K562 (cell line): ENCODE results near the gene MCU. TPM values are rescaled to one million over a fixed set of nuclear protein-coding genes. Genes with fewer than 3 reads are reported as not detected.

Experiments used
- CHAMP1 ChIP-seq: fragments of 450-650 bp; IDR thresholded peaks from 2 replicates; pipeline ENCODE4 v1.6.1; 2016; ENCODE audit warnings: mild to moderate bottlenecking
- GTF2A2 ChIP-seq: IDR thresholded peaks from 2 replicates; pipeline ENCODE4 v1.6.1; 2016; ENCODE audit warnings: mild to moderate bottlenecking, missing genetic modification characterization, missing compliant biosample characterization
- PREB ChIP-seq: sonication (generic); formaldehyde crosslinking; IDR thresholded peaks from 2 replicates; pipeline ENCODE4 v1.8.1; 2023; ENCODE audit warnings: mild to moderate bottlenecking, missing genetic modification reagents
- RBM39 ChIP-seq: fragments of 200-400 bp; formaldehyde crosslinking; optimal IDR thresholded peaks from 2 replicates; pipeline ENCODE3; 2018; ENCODE audit warnings: low read depth, low read length
- RNF219 ChIP-seq: fragments of 250-450 bp; sonication (Bioruptor Pico); IDR thresholded peaks from 2 replicates; pipeline ENCODE4 v1.5.0; 2022; ENCODE audit warnings: mild to moderate bottlenecking
- STAT5A ChIP-seq: IDR thresholded peaks from 2 replicates; pipeline ENCODE4 v1.6.1; 2012; ENCODE audit warnings: low read length, inconsistent platforms, borderline replicate concordance
- TRIM28 ChIP-seq: fragments of 450-650 bp; IDR thresholded peaks from 2 replicates; pipeline ENCODE4 v1.6.1; 2017
- ZBTB11 ChIP-seq, 3 experiments: fragments of 200-800 bp in 1 of 3; fragments of 250-450 bp in 1 of 3; fragments of 450-650 bp in 1 of 3; sonication (Bioruptor Pico) in 1 of 3; sonication (Bioruptor generic) in 1 of 3; formaldehyde crosslinking in 1 of 3; IDR thresholded peaks; 2 replicates each; pipeline versions ENCODE4 v1.6.1 to v1.8.0; 2016 to 2022; ENCODE audit warnings: mild to moderate bottlenecking in 2 of 3, missing genetic modification characterization in 2 of 3, missing compliant biosample characterization in 1 of 3, moderate library complexity in 1 of 3
- ZBTB43 ChIP-seq: sonication (generic); formaldehyde crosslinking; IDR thresholded peaks from 2 replicates; pipeline ENCODE4 v1.8.0; 2023; ENCODE audit warnings: mild to moderate bottlenecking, missing genetic modification reagents
- ZNF311 ChIP-seq: fragments of 250-450 bp; sonication (Bioruptor Pico); IDR thresholded peaks from 2 replicates; pipeline ENCODE4 v1.4.0; 2020; ENCODE audit warnings: mild to moderate bottlenecking, moderate library complexity
- ZNF398 ChIP-seq: fragments of 250-450 bp; sonication (Bioruptor Pico); IDR thresholded peaks from 2 replicates; pipeline ENCODE4 v1.8.0; 2021; ENCODE audit warnings: moderate library complexity, mild to moderate bottlenecking, inconsistent platforms
- polyA plus RNA-seq, 8 experiments: library from polyadenylated mRNA; depleted of rRNA in 4 of 8; stranded (reverse) in 5 of 8; unstranded in 3 of 8; fragments of >200 nt; fragmentation: Nextera tagmentation in 2 of 8; fragmentation: Illumina TruSeq in 1 of 8; extraction: Ambion mirVana in 2 of 8; extraction: Trizol in 1 of 8; gene quantifications; 2 replicates each; pipeline versions ENCODE4 v1.2.1 to v1.2.3, GENCODE V29; 2011 to 2014; ENCODE audit warnings: inconsistent platforms in 1 of 8, missing spikeins in 1 of 8
- total RNA-seq, 7 experiments: library from RNA; depleted of rRNA in 6 of 7; stranded (reverse); fragments of >200 nt in 6 of 7; fragmentation: Illumina TruSeq in 2 of 7; extraction: Trizol in 2 of 7; gene quantifications; 2 replicates each; pipeline versions ENCODE4 v1.2.1 to v1.2.3, GENCODE V29; 2011 to 2021; ENCODE audit warnings: low replicate concordance in 1 of 7

MCU gene
- total and polyA plus RNA-seq, 9 of the 15 experiments (the other 6 are each of a cell fraction or from before 2014, with no cell fraction given) = 8.2 to 88.8 (median 21.3) TPM

GRCh38 chr10:72800000-72800740 lies 108.2 kb downstream of the MCU start (continued):
- TF ChIP-seq ZBTB11 (CRISPR knock-in tag; IDR thresholded peaks at IDR 0.05) (no peak), GTF2A2 (tag) (no peak), STAT5A (peak; percentile 28; the same call in 1 of the 2 replicates), ZBTB43 (CRISPR knock-in tag) (no peak), TRIM28 (no peak), CHAMP1 (0 out of 2 replicates have a peak, but pooled peaks have one; percentile 48), RNF219 (CRISPR knock-in tag) (no peak), ZNF398 (CRISPR knock-in tag) (no peak), PREB (CRISPR knock-in tag) (no peak), ZNF311 (CRISPR knock-in tag) (no peak), RBM39 (no peak)
